ENCODE results near the gene CAMSAP3.

CAMSAP3 gene

DNA sequence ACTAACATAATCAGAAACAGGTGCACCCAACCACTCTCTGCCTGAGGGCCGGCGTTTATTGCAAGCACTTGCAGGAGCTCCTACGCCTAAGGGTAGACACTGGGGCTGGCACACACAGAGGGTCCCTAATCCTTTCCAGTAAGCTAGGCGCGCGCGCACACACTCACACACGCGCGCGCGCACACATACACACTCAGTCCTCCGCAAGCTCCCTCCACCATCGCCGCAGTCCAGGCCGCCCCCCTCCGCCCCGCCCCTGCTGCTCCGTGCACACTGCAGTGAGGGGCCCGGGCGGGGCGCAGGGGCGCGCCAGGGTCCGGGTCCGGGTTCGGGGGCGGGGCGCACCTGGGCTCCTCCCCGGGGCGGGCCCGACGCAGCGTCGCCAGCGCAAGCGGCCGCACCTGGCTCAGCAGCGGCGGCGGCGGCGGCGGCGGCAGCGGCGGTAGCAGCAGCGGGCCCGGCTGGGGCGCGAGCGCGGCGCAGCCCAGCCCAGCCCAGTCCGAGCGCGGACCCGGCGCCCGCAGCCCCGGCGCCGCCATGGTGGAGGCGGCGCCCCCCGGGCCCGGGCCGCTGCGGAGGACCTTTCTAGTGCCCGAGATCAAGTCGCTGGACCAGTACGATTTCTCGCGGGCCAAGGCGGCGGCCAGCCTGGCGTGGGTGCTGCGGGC lies at the start of gene CAMSAP3:
Gene CAMSAP3 (plus strand): TSS at position 398 of the 668 bp plus-strand sequence. CDS start 140 bp downstream, at position 538.
- no peak for FAIRE-seq

DNA sequence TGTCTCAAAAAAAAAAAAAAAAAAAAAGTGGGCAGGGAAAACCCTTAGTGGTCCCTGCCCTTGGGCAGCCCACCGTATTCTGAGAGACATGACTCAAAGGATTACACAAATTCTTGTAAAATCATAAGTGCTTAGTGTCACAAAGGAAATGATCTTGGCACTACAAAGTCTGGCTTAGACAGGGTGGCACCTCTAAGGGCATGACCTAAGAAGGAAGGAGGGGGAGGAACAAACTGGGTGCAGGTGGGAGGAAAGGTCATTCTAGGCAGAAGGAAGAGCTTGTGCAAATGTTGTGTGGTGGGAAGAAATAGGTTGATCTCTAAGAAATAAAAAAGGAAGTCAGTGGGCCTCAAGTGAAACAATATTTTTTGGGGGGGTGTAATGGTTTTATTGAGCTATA lies 49.8 kb upstream of the CAMSAP3 start:
- FAIRE-seq (no peak), DNase-seq (ENCODE audit: insufficient read length, low spot score) (no peak)
- TF ChIP-seq POLR2A (IDR thresholded peaks at IDR 0.05; ENCODE audit: low read depth, low read length), result no peak

More for the DNA sequence above, at the start of gene CAMSAP3:
- TF ChIP-seq POLR2A (IDR thresholded peaks at IDR 0.05; ENCODE audit: low read depth, low read length), result no peak
- DNase-seq (ENCODE audit: insufficient read length, low spot score), result no peak

- FAIRE-seq (no peak), DNase-seq (ENCODE audit: insufficient read length, low spot score) (no peak)
- no peak for TF ChIP-seq POLR2A (IDR thresholded peaks at IDR 0.05; ENCODE audit: low read depth, low read length)
Observed at GRCh38 chr19:7547159-7547558, 48.5 kb upstream of the CAMSAP3 start.

GRCh38 chr19:7549429-7550148 lies 46.1 kb upstream of the CAMSAP3 start:
- FAIRE-seq (no peak), DNase-seq (ENCODE audit: insufficient read length, low spot score) (no peak)
- no peak for TF ChIP-seq POLR2A (IDR thresholded peaks at IDR 0.05; ENCODE audit: low read depth, low read length)

DNA sequence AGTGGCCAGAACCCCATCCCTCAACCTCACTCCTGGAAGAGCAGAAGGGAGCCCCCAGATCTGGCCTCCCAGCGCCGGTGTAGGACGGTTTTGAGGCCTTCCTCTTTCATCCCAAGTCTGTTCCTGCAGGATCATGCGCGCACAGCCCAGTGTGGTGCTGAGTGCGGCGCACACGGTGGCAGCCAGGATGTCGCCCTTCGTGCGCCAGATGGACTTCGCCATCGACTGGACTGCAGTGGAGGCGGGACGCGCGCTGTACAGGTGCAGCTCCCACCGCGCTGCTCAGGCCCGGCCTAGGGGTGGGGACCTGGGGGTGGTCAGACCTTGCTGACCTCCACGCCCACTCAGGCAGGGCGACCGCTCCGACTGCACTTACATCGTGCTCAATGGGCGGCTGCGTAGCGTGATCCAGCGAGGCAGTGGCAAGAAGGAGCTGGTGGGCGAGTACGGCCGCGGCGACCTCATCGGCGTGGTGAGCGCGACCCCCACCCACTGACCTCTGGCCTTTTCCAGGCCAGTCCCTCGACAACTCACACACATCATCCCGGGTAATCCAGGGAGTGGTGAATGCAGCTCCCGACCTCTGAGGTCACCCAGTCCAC lies 45.4 kb upstream of the CAMSAP3 start:
- TF ChIP-seq POLR2A (IDR thresholded peaks at IDR 0.05; ENCODE audit: low read depth, low read length), result no peak
- DNase-seq (ENCODE audit: insufficient read length, low spot score) (no peak), FAIRE-seq (no peak)

- FAIRE-seq, result no peak
- DNase-seq (ENCODE audit: insufficient read length, low spot score), result no peak
- no peak for TF ChIP-seq POLR2A (IDR thresholded peaks at IDR 0.05; ENCODE audit: low read depth, low read length)
Observed at GRCh38 chr19:7550987-7551761, 44.5 kb upstream of the CAMSAP3 start.

DNA sequence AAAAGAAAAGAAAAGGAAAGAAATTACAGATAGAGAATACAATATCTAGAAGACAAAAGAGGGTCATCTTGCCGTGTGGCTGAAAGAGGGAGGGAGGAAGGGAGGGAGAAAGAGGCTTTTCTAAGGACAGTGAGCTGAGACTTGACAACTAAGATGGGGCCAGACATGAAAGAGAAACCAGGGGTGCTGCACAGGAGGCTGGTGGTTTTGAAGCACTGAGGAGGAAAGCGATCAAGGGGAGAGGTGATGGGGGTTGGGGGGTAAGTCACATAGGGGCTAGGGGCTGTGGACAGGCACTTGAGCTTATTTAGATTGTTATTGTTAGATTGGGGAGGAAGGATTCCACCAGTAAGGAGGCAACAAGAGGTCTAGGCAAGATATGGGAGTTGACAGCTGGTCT lies 42.9 kb upstream of the CAMSAP3 start:
- DNase-seq (ENCODE audit: insufficient read length, low spot score), result no peak
- no peak for FAIRE-seq
- TF ChIP-seq POLR2A (IDR thresholded peaks at IDR 0.05; ENCODE audit: low read depth, low read length), result no peak

- TF ChIP-seq POLR2A (IDR thresholded peaks at IDR 0.05; ENCODE audit: low read depth, low read length), result no peak
- DNase-seq (ENCODE audit: insufficient read length, low spot score) (no peak), FAIRE-seq (no peak)
Observed at GRCh38 chr19:7554565-7554964, 41.1 kb upstream of the CAMSAP3 start.

DNA sequence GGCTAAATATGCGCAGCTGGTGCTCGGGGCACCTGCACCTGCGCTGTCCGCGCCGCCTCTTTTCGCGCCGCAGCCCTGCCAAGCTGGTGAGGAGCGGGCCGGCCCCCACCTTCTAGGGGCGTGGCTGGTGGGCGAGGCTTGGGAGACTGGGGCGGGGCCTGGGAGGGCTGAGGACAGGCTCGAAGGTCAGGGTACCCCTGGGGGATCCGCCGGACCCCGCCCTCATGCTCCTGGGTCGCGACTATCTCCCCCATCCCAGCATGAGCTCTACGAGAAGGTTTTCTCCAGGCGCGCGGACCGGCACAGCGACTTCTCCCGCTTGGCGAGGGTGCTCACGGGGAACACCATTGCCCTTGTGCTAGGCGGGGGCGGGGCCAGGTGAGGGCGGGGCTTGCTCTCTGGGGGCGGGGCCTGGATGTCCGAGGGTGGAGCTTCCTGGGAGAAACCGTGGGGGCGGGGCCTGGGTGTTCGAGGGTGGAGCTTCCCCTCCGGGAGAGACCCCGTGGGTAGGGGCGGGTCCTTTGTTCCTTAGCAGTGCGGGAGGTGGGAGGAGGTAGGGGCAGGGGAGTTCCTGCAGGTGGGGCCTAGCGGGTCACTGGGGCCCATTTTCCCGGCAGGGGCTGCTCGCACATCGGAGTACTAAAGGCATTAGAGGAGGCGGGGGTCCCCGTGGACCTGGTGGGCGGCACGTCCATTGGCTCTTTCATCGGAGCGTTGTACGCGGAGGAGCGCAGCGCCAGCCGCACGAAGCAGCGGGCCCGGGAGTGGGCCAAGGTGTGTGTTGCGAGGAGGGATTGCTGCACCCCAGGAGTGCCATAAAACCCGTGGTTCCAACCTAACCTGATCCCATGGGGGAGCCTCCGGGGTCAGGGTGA lies 40.4 kb upstream of the CAMSAP3 start:
- DNase-seq (ENCODE audit: insufficient read length, low spot score) (no peak), FAIRE-seq (no peak)
- TF ChIP-seq POLR2A (IDR thresholded peaks at IDR 0.05; ENCODE audit: low read depth, low read length), result no peak

DNA sequence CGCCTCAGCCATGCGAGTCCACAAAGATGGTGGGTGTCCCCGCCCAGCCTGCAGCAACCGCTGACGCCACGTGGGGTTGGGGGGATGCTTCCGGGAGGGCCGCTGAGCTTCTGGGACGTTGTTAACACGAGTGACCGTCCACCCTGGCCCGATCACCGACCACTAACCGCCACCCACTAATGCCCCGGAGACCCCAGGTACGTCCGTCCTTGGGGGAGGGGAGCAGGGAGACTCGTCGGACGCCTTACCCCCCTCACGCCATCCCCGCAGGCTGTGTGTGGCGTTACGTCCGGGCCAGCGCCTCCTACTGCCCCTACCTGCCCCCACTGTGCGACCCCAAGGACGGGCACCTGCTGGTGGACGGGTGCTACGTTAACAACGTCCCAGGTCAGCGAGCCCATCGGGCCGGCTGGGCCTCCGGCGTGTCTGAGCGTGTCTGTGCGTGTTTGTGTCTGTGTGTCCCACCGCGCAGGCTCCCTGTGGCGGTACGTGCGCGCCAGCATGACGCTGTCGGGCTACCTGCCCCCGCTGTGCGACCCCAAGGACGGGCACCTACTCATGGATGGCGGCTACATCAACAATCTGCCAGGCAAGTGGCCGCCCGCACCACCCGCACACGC lies 38.9 kb upstream of the CAMSAP3 start:
- TF ChIP-seq POLR2A (IDR thresholded peaks at IDR 0.05; ENCODE audit: low read depth, low read length), result no peak
- FAIRE-seq (no peak), DNase-seq (ENCODE audit: insufficient read length, low spot score) (no peak)

GRCh38 chr19:7558667-7559066 lies 37.0 kb upstream of the CAMSAP3 start:
- no peak for DNase-seq (ENCODE audit: insufficient read length, low spot score)
- no peak for TF ChIP-seq POLR2A (IDR thresholded peaks at IDR 0.05; ENCODE audit: low read depth, low read length)
- no peak for FAIRE-seq

DNA sequence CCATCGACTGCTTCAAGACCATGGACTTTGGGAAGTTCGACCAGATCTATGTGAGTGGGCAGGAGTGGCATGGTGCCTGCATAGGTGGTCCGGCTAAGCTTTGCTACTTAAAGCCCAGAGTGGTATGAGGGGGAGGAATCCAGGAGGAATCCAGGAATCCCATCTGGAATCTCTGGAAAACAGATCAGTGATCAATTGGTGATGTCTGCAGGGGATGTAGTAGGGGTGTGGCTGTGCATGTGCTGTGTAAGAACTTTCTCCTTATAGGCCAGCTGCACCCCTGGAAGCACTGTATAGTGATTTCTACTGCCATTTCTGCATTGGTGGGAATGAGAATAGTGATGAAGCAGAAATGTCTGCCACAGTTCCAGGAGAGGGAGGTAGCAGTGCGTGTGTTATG lies 36.6 kb upstream of the CAMSAP3 start:
- DNase-seq (ENCODE audit: insufficient read length, low spot score), result no peak
- no peak for TF ChIP-seq POLR2A (IDR thresholded peaks at IDR 0.05; ENCODE audit: low read depth, low read length)
- FAIRE-seq, result no peak

DNA sequence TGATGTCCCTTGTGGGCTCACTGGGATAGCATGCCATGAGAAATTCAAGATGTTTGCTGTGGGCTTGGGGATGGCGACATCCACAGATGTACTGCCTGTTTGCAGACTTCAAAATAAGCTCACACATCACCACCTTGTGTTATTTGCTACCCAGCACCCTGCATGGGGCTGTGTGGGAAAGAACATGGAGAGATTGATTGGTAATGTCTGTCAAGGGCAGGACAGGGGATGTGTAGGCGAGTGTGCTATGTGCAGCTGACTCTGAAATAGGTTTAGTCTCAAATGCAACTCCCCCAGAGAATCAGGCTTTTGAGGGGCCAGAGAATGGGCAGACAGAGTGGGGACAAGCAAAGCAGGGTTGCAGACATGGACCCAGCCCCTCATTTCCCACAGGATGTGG lies 35.4 kb upstream of the CAMSAP3 start:
- DNase-seq (ENCODE audit: insufficient read length, low spot score) (no peak), FAIRE-seq (no peak)
- no peak for TF ChIP-seq POLR2A (IDR thresholded peaks at IDR 0.05; ENCODE audit: low read depth, low read length)

Measured in H54 (cell line).